GM23338 (cell line): ENCODE data around the gene SORCS2. TPM values are rescaled to one million over a fixed set of nuclear protein-coding genes. Genes with fewer than 3 reads are reported as not detected.

Source experiments
- ATAC-seq: fragments of 200-7000 bp; cut with Tn5 transposase; 3 replicates; pipeline ENCODE4 v1.9.1; 2020
- DNase-seq: peaks from one replicate; pipeline ENCODE4 v3.0.0-alpha.2; 2015; ENCODE audit warnings: low spot score
- H2AFZ ChIP-seq: fragments of 200-600 bp; sonication (generic); 2 replicates; pipeline ENCODE4 v1.8.0; 2016; ENCODE audit warnings: antibody characterized with exemption, mild to moderate bottlenecking, moderate library complexity
- H3F3A ChIP-seq: fragments of 200-600 bp; sonication (generic); replicated peaks from 2 replicates; pipeline ENCODE4 v1.8.0; 2017; ENCODE audit warnings: antibody characterized with exemption, mixed run types, low read depth
- H3K27ac ChIP-seq: fragments of 200-600 bp; sonication (generic); 2 replicates; pipeline ENCODE4 v1.6.1; 2016; ENCODE audit warnings: low read depth
- H3K27me3 ChIP-seq: fragments of 200-600 bp; sonication (generic); 2 replicates; pipeline ENCODE4 v1.8.0; 2016; ENCODE audit warnings: mild to moderate bottlenecking, mixed run types, moderate library complexity; ENCODE audit not compliant: insufficient read depth
- H3K36me3 ChIP-seq: fragments of 200-600 bp; sonication (generic); 2 replicates; pipeline ENCODE4 v1.8.0; 2016; ENCODE audit warnings: mild to moderate bottlenecking; ENCODE audit not compliant: insufficient read depth
- H3K4me1 ChIP-seq: fragments of 200-600 bp; sonication (generic); 2 replicates; pipeline ENCODE4 v1.8.0; 2016; ENCODE audit warnings: mild to moderate bottlenecking, moderate library complexity; ENCODE audit not compliant: insufficient read depth
- H3K4me2 ChIP-seq: fragments of 200-600 bp; sonication (generic); 2 replicates; pipeline ENCODE4 v1.7.1; 2017; ENCODE audit warnings: mixed run types
- H3K4me3 ChIP-seq: fragments of 200-600 bp; sonication (generic); 2 replicates; pipeline ENCODE4 v1.6.1; 2016; ENCODE audit warnings: mixed run types
- H3K79me2 ChIP-seq: fragments of 200-600 bp; sonication (generic); replicated peaks from 2 replicates; pipeline ENCODE4 v1.8.0; 2017; ENCODE audit warnings: mild to moderate bottlenecking; ENCODE audit not compliant: insufficient read depth
- H3K9me2 ChIP-seq: fragments of 200-600 bp; sonication (generic); 2 replicates; pipeline ENCODE4 v1.8.0; 2017; ENCODE audit not compliant: insufficient read depth
- H4K20me1 ChIP-seq: fragments of 200-600 bp; sonication (generic); replicated peaks from 2 replicates; pipeline ENCODE4 v1.8.0; 2017; ENCODE audit warnings: mild to moderate bottlenecking; ENCODE audit not compliant: insufficient read depth
- H3K27ac Mint-ChIP-seq: 2 replicates; pipeline ENCODE4 v1.8.0; 2020; ENCODE audit warnings: inconsistent platforms, mild to moderate bottlenecking, moderate library complexity, mixed read lengths
- H3K27me3 Mint-ChIP-seq: 3 replicates; pipeline ENCODE4 v1.8.0; 2022; ENCODE audit warnings: low read depth, mild to moderate bottlenecking, moderate library complexity, mixed read lengths, inconsistent platforms; ENCODE audit not compliant: insufficient read depth, poor library complexity
- H3K36me3 Mint-ChIP-seq: 3 replicates; pipeline ENCODE4 v1.8.0; 2021; ENCODE audit warnings: low read depth, mild to moderate bottlenecking, inconsistent platforms, moderate library complexity, mixed read lengths
- H3K4me1 Mint-ChIP-seq: 3 replicates; pipeline ENCODE4 v1.8.0; 2020; ENCODE audit warnings: mild to moderate bottlenecking, inconsistent platforms, mixed read lengths
- H3K4me3 Mint-ChIP-seq: 3 replicates; pipeline ENCODE4 v1.8.0; 2021; ENCODE audit warnings: moderate library complexity, mild to moderate bottlenecking, inconsistent platforms, mixed read lengths
- H3K9me3 Mint-ChIP-seq: 3 replicates; pipeline ENCODE4 v1.8.0; 2020; ENCODE audit warnings: moderate library complexity, mild to moderate bottlenecking, inconsistent platforms, mixed read lengths
- CREB1 ChIP-seq: fragments of 250-450 bp; sonication (Bioruptor Pico); IDR thresholded peaks from 2 replicates; pipeline ENCODE4 v1.5.0; 2020; ENCODE audit warnings: low read depth, mild to moderate bottlenecking, moderate library complexity
- EZH2 ChIP-seq: fragments of 200-600 bp; sonication (generic); IDR thresholded peaks from one replicate; pipeline ENCODE4 v1.8.0; 2017; ENCODE audit warnings: antibody characterized with exemption, mild to moderate bottlenecking, low read depth; ENCODE audit not compliant: unreplicated experiment
- EZH2phosphoT487 ChIP-seq: fragments of 200-600 bp; sonication (generic); IDR thresholded peaks from one replicate; pipeline ENCODE4 v1.8.1; 2018; ENCODE audit warnings: antibody characterized with exemption; ENCODE audit not compliant: unreplicated experiment
- JUNB ChIP-seq: IDR thresholded peaks from one replicate; pipeline ENCODE4 v1.6.1; 2016; ENCODE audit warnings: antibody characterized with exemption; ENCODE audit not compliant: unreplicated experiment
- NANOG ChIP-seq: IDR thresholded peaks from 2 replicates; pipeline ENCODE4 v1.6.1; 2016; ENCODE audit warnings: antibody characterized with exemption, borderline replicate concordance
- POLR2AphosphoS5 ChIP-seq: IDR thresholded peaks from 2 replicates; pipeline ENCODE4 v1.6.1; 2016; ENCODE audit warnings: antibody characterized with exemption, low read depth
- STAT1 ChIP-seq: IDR thresholded peaks from one replicate; pipeline ENCODE4 v1.6.1; 2016; ENCODE audit warnings: antibody characterized with exemption; ENCODE audit not compliant: unreplicated experiment
- ZNF114 ChIP-seq: fragments of 250-450 bp; sonication (Bioruptor Pico); IDR thresholded peaks from 2 replicates; pipeline ENCODE4 v1.5.0; 2020; ENCODE audit warnings: mild to moderate bottlenecking, moderate library complexity
- ZNF462 ChIP-seq: fragments of 250-450 bp; sonication (Bioruptor Pico); IDR thresholded peaks from 2 replicates; pipeline ENCODE4 v1.5.0; 2020; ENCODE audit warnings: mild to moderate bottlenecking, moderate library complexity
- polyA plus RNA-seq: library from polyadenylated mRNA; unstranded; fragments of >200 nt; fragmentation: Nextera tagmentation; extraction: Ambion mirVana; gene quantifications from 2 replicates; pipeline ENCODE4 v1.2.1, GENCODE V29; 2016
- total RNA-seq: library from RNA; depleted of rRNA; stranded (reverse); fragments of >200 nt; shearing (Covaris generic); gene quantifications from 2 replicates; pipeline ENCODE4 v1.2.3, GENCODE V29; 2014
- TF ChIP-seq, protein P1 (sequence below), 2 experiments: fragments of 200-600 bp in 1 of 2; sonication (generic) in 1 of 2; conservative IDR thresholded peaks; 2 replicates each; pipeline versions ENCODE4 v1.5.1 to v1.6.1; 2016 to 2017; ENCODE audit warnings: antibody characterized with exemption in 2 of 2, low read depth in 2 of 2, mild to moderate bottlenecking in 2 of 2, moderate library complexity in 1 of 2

SORCS2 gene
- total and polyA plus RNA-seq, 2 experiments from 2014 or later: 0.47 to 2.4 TPM

GRCh38 chr4:7786517-7786916 is 594.2 kb downstream of the SORCS2 start:
- H3K27ac ChIP-seq: no peak overlapping the region
- H3K4me3 Mint-ChIP-seq: no peak overlapping the region
- no peaks in the 10 kb centered on the region for H3K27me3 ChIP-seq
- DNase-seq (no peak), ATAC-seq (no peak)
- no peak overlapping the region for H2AFZ ChIP-seq
- no peak overlapping the region for H3K4me3 ChIP-seq
- H3K9me2 ChIP-seq: no peaks in the 10 kb centered on the region
- no peak overlapping the region for H3K4me2 ChIP-seq
- H3K9me3 Mint-ChIP-seq: no peaks in the 10 kb centered on the region
- no peak overlapping the region for H3K27ac Mint-ChIP-seq
- no peaks in the 10 kb centered on the region for H3K36me3 Mint-ChIP-seq
- TF ChIP-seq JUNB (no peak), POLR2AphosphoS5 (no peak)
- no peaks in the 10 kb centered on the region for H4K20me1 ChIP-seq
- H3K4me1 Mint-ChIP-seq: no peaks in the 10 kb centered on the region
- H3K27me3 Mint-ChIP-seq: peaks cover 1% of the 10 kb centered on the region
- H3F3A ChIP-seq: no peaks in the 10 kb centered on the region
- no peaks in the 10 kb centered on the region for H3K4me1 ChIP-seq
- H3K79me2 ChIP-seq: no peaks in the 10 kb centered on the region
- H3K36me3 ChIP-seq: no peaks in the 10 kb centered on the region; the same call in 1 of the 2 replicates

DNA sequence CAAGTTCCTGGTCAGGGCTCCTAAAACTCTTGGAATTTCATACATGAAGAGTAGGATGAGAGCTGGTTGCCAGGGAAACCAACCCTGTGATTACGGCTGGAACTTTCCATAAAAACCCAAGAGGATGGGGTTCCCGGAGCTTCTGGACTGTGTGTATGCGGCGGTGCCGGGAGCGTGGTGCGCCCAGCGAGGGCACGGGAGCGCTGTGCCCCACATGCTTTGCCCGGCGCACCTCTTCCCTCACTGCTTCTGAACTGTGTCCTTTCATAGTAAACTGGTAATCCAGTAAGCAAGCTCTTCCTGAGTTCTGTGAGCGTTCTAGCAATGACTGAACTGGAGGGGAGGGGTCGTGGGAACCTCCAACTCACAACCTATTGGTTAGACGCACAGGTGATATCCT is 594.7 kb downstream of the SORCS2 start:
- H3K36me3 ChIP-seq: no peaks in the 10 kb centered on the region; the same call in 1 of the 2 replicates
- H3K27ac Mint-ChIP-seq: no peak overlapping the region

More for the DNA sequence above, 594.7 kb downstream of the SORCS2 start:
- ATAC-seq (no peak), DNase-seq (no peak)
- Mint-ChIP-seq H3K36me3 (no peaks in the 10 kb centered on the region), H3K27me3 (peaks cover 1% of the 10 kb centered on the region), H3K9me3 (no peaks in the 10 kb centered on the region), H3K4me3 (no peak overlapping the region), H3K4me1 (no peaks in the 10 kb centered on the region)
- Histone ChIP-seq H3K4me1 (no peaks in the 10 kb centered on the region), H2AFZ (no peak overlapping the region), H3K9me2 (no peaks in the 10 kb centered on the region), H3K27ac (no peak overlapping the region), H3F3A (no peaks in the 10 kb centered on the region), H4K20me1 (no peaks in the 10 kb centered on the region), H3K4me3 (no peak overlapping the region), H3K27me3 (no peaks in the 10 kb centered on the region), H3K79me2 (no peaks in the 10 kb centered on the region), H3K4me2 (no peak overlapping the region)
- no peak for TF ChIP-seq EZH2phosphoT487
- no peak for TF ChIP-seq EZH2
- TF ChIP-seq CREB1 (CRISPR knock-in tag): no peak
- no peak for TF ChIP-seq POLR2AphosphoS5
- no peak for TF ChIP-seq NANOG
- no peak for TF ChIP-seq ZNF114 (CRISPR knock-in tag)
- TF ChIP-seq JUNB: no peak
- no peak for TF ChIP-seq ZNF462 (CRISPR knock-in tag)
- no peak for TF ChIP-seq STAT1
- TF ChIP-seq, protein P1, sequence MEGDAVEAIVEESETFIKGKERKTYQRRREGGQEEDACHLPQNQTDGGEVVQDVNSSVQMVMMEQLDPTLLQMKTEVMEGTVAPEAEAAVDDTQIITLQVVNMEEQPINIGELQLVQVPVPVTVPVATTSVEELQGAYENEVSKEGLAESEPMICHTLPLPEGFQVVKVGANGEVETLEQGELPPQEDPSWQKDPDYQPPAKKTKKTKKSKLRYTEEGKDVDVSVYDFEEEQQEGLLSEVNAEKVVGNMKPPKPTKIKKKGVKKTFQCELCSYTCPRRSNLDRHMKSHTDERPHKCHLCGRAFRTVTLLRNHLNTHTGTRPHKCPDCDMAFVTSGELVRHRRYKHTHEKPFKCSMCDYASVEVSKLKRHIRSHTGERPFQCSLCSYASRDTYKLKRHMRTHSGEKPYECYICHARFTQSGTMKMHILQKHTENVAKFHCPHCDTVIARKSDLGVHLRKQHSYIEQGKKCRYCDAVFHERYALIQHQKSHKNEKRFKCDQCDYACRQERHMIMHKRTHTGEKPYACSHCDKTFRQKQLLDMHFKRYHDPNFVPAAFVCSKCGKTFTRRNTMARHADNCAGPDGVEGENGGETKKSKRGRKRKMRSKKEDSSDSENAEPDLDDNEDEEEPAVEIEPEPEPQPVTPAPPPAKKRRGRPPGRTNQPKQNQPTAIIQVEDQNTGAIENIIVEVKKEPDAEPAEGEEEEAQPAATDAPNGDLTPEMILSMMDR (conservative IDR thresholded peaks at IDR 0.05; ENCODE audit: low read depth in 2 of 2): no peak
